H1 (cell line): ENCODE results near the gene HIPK1. TPM values are rescaled to one million over a fixed set of nuclear protein-coding genes. Genes with fewer than 3 reads are reported as not detected.

Source experiments
- CTCF ChIA-PET: fragments of 300-600 bp; sonication (Branson Sonifier 250); formaldehyde crosslinking; loops from one replicate; lab custom pipeline; 2021; ENCODE audit not compliant: partially characterized antibody; lab: Charles Lee
- POLR2A ChIA-PET: fragments of 300-600 bp; sonication (Branson Sonifier 250); formaldehyde crosslinking; loops from one replicate; lab custom pipeline; 2021; ENCODE audit warnings: inconsistent platforms; ENCODE audit not compliant: partially characterized antibody; lab: Charles Lee
- DNase-seq, 2 experiments: peaks; one replicate each; pipeline versions ENCODE4 v3.0.0 to v3.0.0-alpha.2; 2010 to 2022; ENCODE audit warnings: low spot score in 2 of 2, low read depth in 1 of 2, mixed read lengths in 1 of 2
- FAIRE-seq: peaks from 2 replicates; lab custom pipeline; 2011; peaks lifted over from hg19 to GRCh38; lab: Jason Lieb, UNC
- H2AFZ ChIP-seq: 2 replicates; pipeline ENCODE4 v1.8.1; 2012; ENCODE audit warnings: low read length, inconsistent platforms
- H2AK5ac ChIP-seq: 2 replicates; pipeline ENCODE4 v1.6.1; 2013; ENCODE audit warnings: low read depth, low read length
- H2BK120ac ChIP-seq: replicated peaks from 2 replicates; pipeline ENCODE3; 2013; ENCODE audit warnings: low read depth, low read length, inconsistent platforms
- H2BK12ac ChIP-seq: 2 replicates; pipeline ENCODE4 v1.6.1; 2013; ENCODE audit warnings: low read depth, low read length
- H2BK15ac ChIP-seq: 2 replicates; pipeline ENCODE4 v1.6.1; 2013; ENCODE audit warnings: low read length
- H2BK20ac ChIP-seq: 2 replicates; pipeline ENCODE4 v1.6.1; 2013; ENCODE audit warnings: low read length
- H2BK5ac ChIP-seq: 2 replicates; pipeline ENCODE4 v1.6.1; 2013; ENCODE audit warnings: low read depth, low read length
- H3K14ac ChIP-seq: 2 replicates; pipeline ENCODE4 v1.6.1; 2013; ENCODE audit warnings: inconsistent platforms; ENCODE audit not compliant: insufficient read length
- H3K18ac ChIP-seq: 2 replicates; pipeline ENCODE4 v1.6.1; 2013; ENCODE audit warnings: low read length; ENCODE audit errors: extremely low read depth
- H3K23ac ChIP-seq: 2 replicates; pipeline ENCODE4 v1.6.1; 2013; ENCODE audit warnings: inconsistent platforms; ENCODE audit not compliant: insufficient read length
- H3K23me2 ChIP-seq: 2 replicates; pipeline ENCODE4 v1.6.1; 2013; ENCODE audit warnings: low read depth, low read length
- H3K27ac ChIP-seq: 2 replicates; pipeline ENCODE4 v1.6.1; 2011; ENCODE audit warnings: low read depth, low read length, inconsistent platforms
- H3K27me3 ChIP-seq, 4 experiments: replicated peaks in 1 of 4; 1 replicate in 1 of 4; 2 replicates in 3 of 4; pipeline versions ENCODE4 v1.6.1 to v1.8.1; 2011 to 2013; ENCODE audit warnings: low read length in 3 of 4, mild to moderate bottlenecking in 3 of 4, inconsistent platforms in 2 of 4, mixed read lengths in 2 of 4, moderate library complexity in 1 of 4; ENCODE audit not compliant: control insufficient read depth in 3 of 4, insufficient read depth in 3 of 4; ENCODE audit errors: extremely low read depth in 1 of 4
- H3K36me3 ChIP-seq, 4 experiments: 2 replicates each; pipeline versions ENCODE4 v1.6.1 to v1.8.1; 2011 to 2013; ENCODE audit warnings: mild to moderate bottlenecking in 4 of 4, low read length in 3 of 4, moderate library complexity in 2 of 4, control low read depth in 1 of 4, inconsistent platforms in 1 of 4; ENCODE audit not compliant: insufficient read depth in 4 of 4, control insufficient read depth in 2 of 4
- H3K4ac ChIP-seq: replicated peaks from 2 replicates; pipeline ENCODE3; 2013; ENCODE audit warnings: low read length, low read depth, mixed read lengths, inconsistent platforms; ENCODE audit not compliant: insufficient read length
- H3K4me1 ChIP-seq, 4 experiments: replicated peaks in 1 of 4; 1 replicate in 1 of 4; 2 replicates in 3 of 4; pipeline versions ENCODE4 v1.6.1 to v1.8.1; 2011 to 2013; ENCODE audit warnings: low read length in 3 of 4, inconsistent platforms in 2 of 4, mixed read lengths in 1 of 4; ENCODE audit not compliant: insufficient read depth in 4 of 4, control insufficient read depth in 3 of 4
- H3K4me2 ChIP-seq, 2 experiments: 2 replicates each; pipeline versions ENCODE4 v1.6.1 to v1.8.1; 2011 to 2013; ENCODE audit warnings: low read depth in 2 of 2, low read length in 2 of 2, control low read depth in 1 of 2, inconsistent platforms in 1 of 2, mild to moderate bottlenecking in 1 of 2; ENCODE audit not compliant: insufficient read depth in 1 of 2
- H3K4me3 ChIP-seq, 4 experiments: fragments of 200-600, 300-600 bp in 1 of 4; sonication (generic), shearing (Covaris generic), sonication (Bioruptor Twin) in 1 of 4; 2 replicates each; pipeline versions ENCODE4 v1.5.1 to v1.8.1; 2011 to 2016; ENCODE audit warnings: low read length in 4 of 4, low read depth in 3 of 4, control low read depth in 2 of 4, inconsistent platforms in 2 of 4, mild to moderate bottlenecking in 2 of 4, mixed read lengths in 1 of 4, moderate library complexity in 1 of 4; ENCODE audit not compliant: insufficient read depth in 2 of 4; ENCODE audit errors: extremely low read depth in 1 of 4
- H3K56ac ChIP-seq: replicated peaks from 2 replicates; pipeline ENCODE3; 2013; ENCODE audit warnings: low read depth, mild to moderate bottlenecking, mixed read lengths, low read length, inconsistent platforms; ENCODE audit not compliant: insufficient read length
- H3K79me1 ChIP-seq: 2 replicates; pipeline ENCODE4 v1.6.1; 2013; ENCODE audit warnings: low read depth, low read length, control low read depth
- H3K79me2 ChIP-seq, 2 experiments: 2 replicates each; pipeline versions ENCODE4 v1.6.1 to v1.8.1; 2012 to 2013; ENCODE audit warnings: low read length in 2 of 2, mild to moderate bottlenecking in 2 of 2, inconsistent platforms in 1 of 2; ENCODE audit not compliant: insufficient read depth in 2 of 2, control insufficient read depth in 1 of 2
- H3K9ac ChIP-seq, 4 experiments: replicated peaks in 1 of 4; 1 replicate in 1 of 4; 2 replicates in 3 of 4; pipeline versions ENCODE4 v1.6.1 to v1.8.1; 2011 to 2013; ENCODE audit warnings: low read depth in 3 of 4, low read length in 3 of 4, control low read depth in 2 of 4, mild to moderate bottlenecking in 2 of 4, moderate library complexity in 2 of 4, inconsistent platforms in 1 of 4; ENCODE audit errors: extremely low read depth in 1 of 4
- H3K9me3 ChIP-seq, 2 experiments: 2 replicates each; pipeline versions ENCODE4 v1.6.1 to v1.8.1; 2012 to 2013; ENCODE audit warnings: mild to moderate bottlenecking in 2 of 2, moderate library complexity in 2 of 2, control low read depth in 1 of 2, inconsistent platforms in 1 of 2, low read depth in 1 of 2, low read length in 1 of 2, mixed read lengths in 1 of 2; ENCODE audit not compliant: insufficient read depth in 2 of 2
- H4K20me1 ChIP-seq, 2 experiments: replicated peaks in 1 of 2; 2 replicates each; pipeline versions ENCODE3 to v1.8.1; 2011 to 2013; ENCODE audit warnings: inconsistent platforms in 2 of 2, low read length in 2 of 2, mild to moderate bottlenecking in 1 of 2; ENCODE audit not compliant: insufficient read depth in 2 of 2, control insufficient read depth in 1 of 2
- H4K5ac ChIP-seq: 2 replicates; pipeline ENCODE4 v1.6.1; 2013; ENCODE audit warnings: low read length, low read depth, mixed read lengths, inconsistent platforms; ENCODE audit not compliant: insufficient read length
- H4K8ac ChIP-seq: 2 replicates; pipeline ENCODE4 v1.8.0; 2013; ENCODE audit warnings: mild to moderate bottlenecking, moderate library complexity, low read length, inconsistent platforms; ENCODE audit not compliant: insufficient read depth; ENCODE audit errors: extremely low read depth
- H4K91ac ChIP-seq: replicated peaks from 2 replicates; pipeline ENCODE3; 2013; ENCODE audit warnings: low read length, mixed read lengths, inconsistent platforms; ENCODE audit not compliant: insufficient read length
- BCL11A ChIP-seq, 2 experiments: IDR thresholded peaks; one replicate each; pipeline ENCODE4 v1.6.1; 2011; ENCODE audit warnings: low read depth in 2 of 2, low read length in 2 of 2, mild to moderate bottlenecking in 2 of 2
- CHD1 ChIP-seq: IDR thresholded peaks from 2 replicates; pipeline ENCODE4 v1.6.1; 2012; ENCODE audit warnings: low read depth, low read length, improper control_type of control experiment
- JUND ChIP-seq: IDR thresholded peaks from 2 replicates; pipeline ENCODE4 v1.6.1; 2011; ENCODE audit warnings: mild to moderate bottlenecking, improper control_type of control experiment, low read length
- RFX5 ChIP-seq: IDR thresholded peaks from 2 replicates; pipeline ENCODE4 v1.6.1; 2011; ENCODE audit warnings: low read depth, low read length, improper control_type of control experiment, borderline replicate concordance
- SIN3A ChIP-seq, 2 experiments: IDR thresholded peaks in 1 of 2; conservative IDR thresholded peaks in 1 of 2; 2 replicates each; pipeline ENCODE4 v1.6.1; 2011 to 2012; ENCODE audit warnings: low read length in 2 of 2, improper control_type of control experiment in 1 of 2, low read depth in 1 of 2, mild to moderate bottlenecking in 1 of 2
- SP2 ChIP-seq: IDR thresholded peaks from 2 replicates; pipeline ENCODE4 v1.6.1; 2012; ENCODE audit warnings: mild to moderate bottlenecking, low read length, inconsistent platforms
- ZNF274 ChIP-seq: IDR thresholded peaks from 2 replicates; pipeline ENCODE4 v1.7.0; 2012; ENCODE audit warnings: low read length, borderline replicate concordance; ENCODE audit errors: extremely low read depth
- WGBS, 2 experiments: shearing (Covaris generic) in 1 of 2; methylation state at CpG; one replicate each; pipeline versions ENCODE4 v1.1.6 to v1.1.7; 2013 to 2015; ENCODE audit warnings: low lambda C conversion rate in 2 of 2, mixed read lengths in 2 of 2, inconsistent platforms in 1 of 2, low coverage in 1 of 2, missing lambda C conversion rate in 1 of 2; ENCODE audit not compliant: insufficient replicate concordance in 2 of 2, insufficient coverage in 1 of 2, insufficient read length in 1 of 2; ENCODE audit errors: extremely low coverage in 1 of 2, missing lambda C conversion rate in 1 of 2; 5-methylcytosine and 5-hydroxymethylcytosine counted together
- polyA plus RNA-seq, 7 experiments: library from polyadenylated mRNA; depleted of rRNA in 3 of 7; stranded (reverse) in 5 of 7; unstranded in 2 of 7; fragments of >200 nt in 5 of 7; fragments of 200-250 nt in 2 of 7; gene quantifications; 1 replicate in 5 of 7; 2 replicates in 1 of 7; 4 replicates in 1 of 7; pipeline versions ENCODE4 v1.2.1 to v1.2.3, GENCODE V29; 2011 to 2013; ENCODE audit warnings: missing spikeins in 2 of 7, mixed read lengths in 2 of 7
- total RNA-seq: library from RNA; stranded (reverse); fragmentation: NEBNext Ultra II Directional; extraction: Animal tissue kit (Norgen Biotek cat#: 25700); gene quantifications from 2 replicates; pipeline ENCODE4 v1.2.1, GENCODE V29; 2021

Gene HIPK1
- total and polyA plus RNA-seq, 2 of the 8 experiments (the other 6 are each of a cell fraction or from before 2014, with no cell fraction given) = 46.2 to 64.3 TPM

DNA sequence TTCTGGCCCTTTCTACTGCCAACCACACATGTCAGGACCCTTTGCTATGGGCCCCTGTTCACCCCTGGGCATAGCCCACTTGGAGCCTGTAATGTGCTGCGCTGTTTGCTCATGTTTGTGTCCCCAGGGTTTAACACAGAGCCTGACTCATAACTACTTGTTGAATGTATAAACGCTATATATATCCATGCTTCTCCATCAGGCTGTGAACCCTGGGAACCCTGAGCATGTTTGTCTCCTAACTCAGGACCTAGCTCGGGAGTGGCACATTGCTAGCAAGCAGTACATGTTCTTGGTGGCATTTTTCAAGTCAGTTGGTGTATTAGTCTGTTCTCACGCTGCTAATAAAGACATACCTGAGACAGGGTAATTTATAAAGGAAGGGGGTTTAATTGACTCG, 58.1 kb downstream of the HIPK1 start:
- no peak overlapping the region for H3K4me2 ChIP-seq
- POLR2A ChIA-PET = interaction anchor here (1.1 kb wide), 1 partner anchor 8 kb away, joined by 4 read pairs; no protein-coding TSS in a partner anchor
- no peak overlapping the region for H3K18ac ChIP-seq
- no peak for DNase-seq
- H2BK120ac ChIP-seq = no peak overlapping the region
- H3K4ac ChIP-seq = no peak overlapping the region
- H2AFZ ChIP-seq = no peak overlapping the region
- H3K36me3 ChIP-seq = peaks cover 0 to 3% (median 0%) of the 10 kb centered on the region in 4 experiments; a peak in 2 of 8 replicates
- no peak overlapping the region for H2BK15ac ChIP-seq
- no peak overlapping the region for H4K8ac ChIP-seq
- peaks cover 14 to 18% of the 10 kb centered on the region in 2 experiments for H3K9me3 ChIP-seq
- H3K23me2 ChIP-seq = peaks cover 2% of the 10 kb centered on the region; the same call in 1 of the 2 replicates
- H3K9ac ChIP-seq = no peak overlapping the region
- no peak for FAIRE-seq
- peaks cover 0 to 15% (median 6%) of the 10 kb centered on the region in 4 experiments; a peak in 5 of 7 replicates for H3K4me1 ChIP-seq
- H2BK12ac ChIP-seq = no peak overlapping the region
- H3K27me3 ChIP-seq = no peaks in the 10 kb centered on the region
- H3K79me2 ChIP-seq = no peaks in the 10 kb centered on the region
- no peak overlapping the region for H3K23ac ChIP-seq
- H2BK20ac ChIP-seq = no peak overlapping the region
- H2BK5ac ChIP-seq = no peak overlapping the region
- H4K5ac ChIP-seq = no peak overlapping the region
- no peak overlapping the region for H3K27ac ChIP-seq
- H4K20me1 ChIP-seq = no peaks in the 10 kb centered on the region
- 75% methylated on average over 5 of the region's 5 CpGs; no CpG with 5 or more reads in 1 of the 2 experiments for WGBS, 2 experiments
- H3K79me1 ChIP-seq = 0 out of 2 replicates have a peak, but pooled peaks cover 2% of the 10 kb centered on the region
- no peak overlapping the region for H2AK5ac ChIP-seq
- CTCF ChIA-PET = interaction anchor here (1.0 to 2.0 kb wide), 3 partner anchors 11 to 46 kb away, joined by 3 to 5 read pairs (median 3); no protein-coding TSS in a partner anchor
- no peak overlapping the region for H4K91ac ChIP-seq
- no peak overlapping the region for H3K14ac ChIP-seq
- H3K4me3 ChIP-seq = no peak overlapping the region
- no peak overlapping the region for H3K56ac ChIP-seq
- no peak for TF ChIP-seq ZNF274
- TF ChIP-seq RFX5 = no peak
- TF ChIP-seq BCL11A (IDR thresholded peaks at IDR 0.05; ENCODE audit: low read depth in 2 of 2, low read length in 2 of 2) = no peak
- TF ChIP-seq SIN3A (conservative IDR thresholded peaks at IDR 0.05 in 1 of 2, IDR thresholded peaks at IDR 0.05 in 1 of 2; ENCODE audit: low read depth in 1 of 2, low read length in 2 of 2) = no peak
- TF ChIP-seq SP2 = no peak
- TF ChIP-seq JUND = no peak
- TF ChIP-seq CHD1 = no peak
